Vagina (tissue), 2 donors: ENCODE results near the gene MYBPHL. TPM values are rescaled to one million over a fixed set of nuclear protein-coding genes. Genes with fewer than 3 reads are reported as not detected.
A peak's percentile ranks its signal among the peaks of the same experiment; 100 is the strongest.

Experiments used
- DNase-seq, 2 donors: peaks; one replicate each; pipeline ENCODE4 v3.0.0-alpha.2; 2017; ENCODE audit errors: extremely low spot score in 2 of 2
- H3K27ac ChIP-seq: fragments of 200-600 bp; sonication (generic); one replicate; pipeline ENCODE4 v1.5.1; 2019
- H3K27me3 ChIP-seq: fragments of 200-600 bp; sonication (generic); one replicate; pipeline ENCODE4 v1.5.1; 2019
- H3K36me3 ChIP-seq, 2 donors: fragments of 200-600 bp; sonication (generic); one replicate each; pipeline ENCODE4 v1.5.1; 2017 to 2019
- H3K4me1 ChIP-seq: fragments of 200-600 bp; sonication (generic); one replicate; pipeline ENCODE4 v1.5.1; 2019
- H3K4me3 ChIP-seq, 2 donors: fragments of 200-600 bp; sonication (generic); 1 replicate in 1 of 2; 2 replicates in 1 of 2; pipeline ENCODE4 v1.5.1; 2016 to 2019
- H3K9me3 ChIP-seq: fragments of 200-600 bp; sonication (generic); one replicate; pipeline ENCODE4 v1.5.1; 2019
- POLR2A ChIP-seq, 2 donors: fragments of 450-650 bp; IDR thresholded peaks; one replicate each; pipeline ENCODE4 v1.6.1; 2017; ENCODE audit warnings: antibody characterized with exemption in 2 of 2, mild to moderate bottlenecking in 2 of 2, moderate library complexity in 2 of 2
- POLR2AphosphoS5 ChIP-seq, 2 donors: sonication (generic); formaldehyde crosslinking; IDR thresholded peaks; one replicate each; pipeline ENCODE4 v1.9.0; 2017; ENCODE audit warnings: antibody characterized with exemption in 2 of 2, mild to moderate bottlenecking in 2 of 2, low read depth in 1 of 2; ENCODE audit not compliant: insufficient read depth in 1 of 2
- intact Hi-C: fragments of 100-400 bp; cut with DNase I; formaldehyde crosslinking; loops from one replicate; pipeline ENCODE4 v1.15.1; 2023
- total RNA-seq: library from RNA; depleted of rRNA; stranded (reverse); fragments of >200 nt; gene quantifications from one replicate; pipeline ENCODE4 v1.2.3, GENCODE V29; 2016
- TF ChIP-seq, protein P1 (sequence below), 3 experiments: fragments of 450-650 bp in 2 of 3; fragments of 200-600 bp in 1 of 3; sonication (generic) in 1 of 3; IDR thresholded peaks; one replicate each; pipeline ENCODE4 v1.5.1; 2017 to 2019; ENCODE audit warnings: antibody characterized with exemption in 3 of 3, mild to moderate bottlenecking in 2 of 3, moderate library complexity in 2 of 3

Gene MYBPHL
- total RNA-seq, 1 donor from 2014 or later: not detected

DNA sequence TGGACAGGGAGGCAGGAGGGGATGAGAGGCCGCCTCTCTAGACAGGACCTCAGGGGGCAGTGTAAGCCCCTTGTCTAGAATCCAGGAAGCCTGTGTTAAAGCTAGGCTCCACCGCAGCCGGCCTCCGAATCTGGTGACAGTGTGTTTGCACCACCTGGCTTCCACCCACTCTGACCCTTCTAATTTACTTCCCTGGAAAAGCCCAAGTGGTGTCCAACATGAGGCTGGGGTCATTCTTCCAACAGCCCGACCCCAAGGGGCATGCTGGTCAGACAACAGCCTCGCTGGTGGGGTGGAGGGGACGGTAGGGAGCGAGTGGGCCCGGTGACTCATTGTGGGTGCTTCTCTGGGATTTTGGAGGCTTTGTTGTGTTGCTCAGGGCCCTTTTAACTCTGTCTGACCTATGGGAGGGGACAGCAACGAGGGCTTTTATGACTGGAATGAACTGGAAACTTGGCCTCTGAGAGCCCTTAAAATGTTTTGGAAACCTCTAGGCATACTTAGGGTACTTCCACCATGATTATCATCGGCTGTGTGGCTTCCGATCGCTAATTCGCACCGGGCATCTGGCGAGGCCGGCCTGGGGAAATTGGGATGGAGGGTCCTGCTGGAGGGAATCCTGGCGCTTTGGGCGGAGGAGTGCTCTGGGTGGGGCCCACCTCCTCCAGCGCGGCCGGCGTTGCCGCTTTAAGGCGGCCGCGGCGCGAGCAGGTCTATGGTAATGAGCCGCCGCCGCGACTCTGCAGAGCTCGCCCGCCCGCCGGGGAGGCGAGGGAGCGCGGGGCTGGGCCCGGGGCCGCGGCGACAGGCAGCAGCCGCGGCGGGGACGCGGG is 57.8 kb downstream of the MYBPHL start, which contains the start of gene CELSR2:
Gene CELSR2 (plus strand): TSS at position 743 of the 833 bp plus-strand sequence. CDS start 541 bp downstream, outside the sequence.
- peaks cover 25% of the 10 kb centered on the region for H3K4me1 ChIP-seq
- H3K9me3 ChIP-seq: no peaks in the 10 kb centered on the region
- DNase-seq: no peak
- no peaks in the 10 kb centered on the region for H3K36me3 ChIP-seq
- intact Hi-C loops: no loop called here
- no peak for TF ChIP-seq POLR2A (IDR thresholded peaks at IDR 0.05)
- peak in 1 of 2 donors; percentile 15 for TF ChIP-seq POLR2AphosphoS5 (IDR thresholded peaks at IDR 0.05; ENCODE audit: insufficient read depth in 1 of 2, low read depth in 1 of 2)
- TF ChIP-seq, protein P1, sequence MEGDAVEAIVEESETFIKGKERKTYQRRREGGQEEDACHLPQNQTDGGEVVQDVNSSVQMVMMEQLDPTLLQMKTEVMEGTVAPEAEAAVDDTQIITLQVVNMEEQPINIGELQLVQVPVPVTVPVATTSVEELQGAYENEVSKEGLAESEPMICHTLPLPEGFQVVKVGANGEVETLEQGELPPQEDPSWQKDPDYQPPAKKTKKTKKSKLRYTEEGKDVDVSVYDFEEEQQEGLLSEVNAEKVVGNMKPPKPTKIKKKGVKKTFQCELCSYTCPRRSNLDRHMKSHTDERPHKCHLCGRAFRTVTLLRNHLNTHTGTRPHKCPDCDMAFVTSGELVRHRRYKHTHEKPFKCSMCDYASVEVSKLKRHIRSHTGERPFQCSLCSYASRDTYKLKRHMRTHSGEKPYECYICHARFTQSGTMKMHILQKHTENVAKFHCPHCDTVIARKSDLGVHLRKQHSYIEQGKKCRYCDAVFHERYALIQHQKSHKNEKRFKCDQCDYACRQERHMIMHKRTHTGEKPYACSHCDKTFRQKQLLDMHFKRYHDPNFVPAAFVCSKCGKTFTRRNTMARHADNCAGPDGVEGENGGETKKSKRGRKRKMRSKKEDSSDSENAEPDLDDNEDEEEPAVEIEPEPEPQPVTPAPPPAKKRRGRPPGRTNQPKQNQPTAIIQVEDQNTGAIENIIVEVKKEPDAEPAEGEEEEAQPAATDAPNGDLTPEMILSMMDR (IDR thresholded peaks at IDR 0.05): no peak
- peak within 1 kb of the TSS; percentile 50 for H3K27ac ChIP-seq
- peak within 1 kb of the TSS; percentile 56 to 84 for H3K4me3 ChIP-seq
- H3K27me3 ChIP-seq: no peaks in the 10 kb centered on the region

DNA sequence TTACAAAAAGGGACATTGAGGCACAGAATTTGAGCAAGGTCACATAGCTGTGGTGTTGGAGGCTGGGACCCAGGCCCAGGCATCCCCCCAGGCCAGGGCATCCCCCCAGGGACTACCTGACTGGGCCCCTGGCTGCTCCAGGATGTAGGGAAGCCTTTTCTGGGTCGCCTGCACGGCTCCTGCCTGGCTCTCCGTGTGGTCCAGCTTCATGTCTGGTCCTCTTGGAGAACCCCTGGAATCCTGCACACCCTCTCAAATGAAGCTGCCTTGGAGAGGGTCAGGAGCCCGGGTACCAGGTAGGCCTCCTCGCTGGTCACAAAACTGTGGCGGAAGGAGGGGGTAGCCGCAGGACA is 58.4 kb downstream of the MYBPHL start:
- no peaks in the 10 kb centered on the region for H3K36me3 ChIP-seq
- H3K27me3 ChIP-seq: no peaks in the 10 kb centered on the region
- no peak for TF ChIP-seq POLR2AphosphoS5 (IDR thresholded peaks at IDR 0.05; ENCODE audit: insufficient read depth in 1 of 2, low read depth in 1 of 2)
- TF ChIP-seq, protein P1 (IDR thresholded peaks at IDR 0.05): no peak
- no peak for TF ChIP-seq POLR2A (IDR thresholded peaks at IDR 0.05)
- no peak overlapping the region for H3K4me3 ChIP-seq
- peaks cover 19% of the 10 kb centered on the region for H3K4me1 ChIP-seq
- no peaks in the 10 kb centered on the region for H3K9me3 ChIP-seq
- no peak for DNase-seq
- H3K27ac ChIP-seq: no peak overlapping the region
- intact Hi-C loops: no loop called here

DNA sequence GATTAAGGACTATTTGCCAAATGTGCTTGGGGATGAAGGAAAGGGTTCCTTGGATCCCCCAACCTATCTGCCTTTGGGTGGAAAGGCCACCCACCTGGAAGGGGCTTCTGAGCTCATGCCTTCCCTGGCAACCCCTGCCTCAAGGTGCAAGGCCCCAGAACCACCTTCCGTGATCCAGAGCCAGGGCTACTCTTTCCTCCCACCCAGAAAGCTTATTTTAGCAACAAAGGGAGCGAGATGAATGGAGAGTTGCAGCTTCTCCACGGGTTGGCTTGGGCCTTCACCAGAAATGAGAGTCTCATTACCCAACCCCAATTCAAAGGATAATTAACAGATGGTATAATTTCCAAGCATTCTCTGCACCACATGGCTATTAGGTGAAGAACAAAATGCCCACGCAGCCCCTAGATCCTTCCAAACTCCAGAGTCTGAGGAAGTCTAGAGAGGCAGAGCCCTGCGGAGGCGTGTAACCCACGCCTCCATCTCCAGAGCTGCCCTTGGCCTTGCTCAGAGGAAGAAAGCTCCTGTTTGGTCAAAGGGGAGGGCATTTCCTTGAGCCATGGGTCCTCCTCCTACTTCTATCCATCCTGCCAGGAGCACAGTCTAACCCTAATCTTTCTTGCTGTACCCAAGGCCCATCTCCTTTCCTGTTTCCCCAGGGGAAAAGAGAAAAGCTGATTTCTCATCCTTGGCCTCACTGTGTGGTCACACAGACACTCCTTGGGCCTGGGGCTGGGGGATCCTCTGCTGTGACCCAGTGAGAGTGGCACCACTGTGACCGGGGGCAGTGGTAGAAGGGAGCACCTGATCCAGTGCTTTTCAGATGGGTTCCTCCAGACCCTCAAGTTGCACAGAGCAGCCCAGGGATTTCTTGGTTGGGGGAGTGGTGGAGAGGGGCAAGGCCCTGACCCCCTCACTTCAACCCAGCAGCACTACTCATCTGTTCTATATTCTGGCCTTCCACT is 59.1 kb downstream of the MYBPHL start:
- Histone ChIP-seq H3K4me1 (peaks cover 14% of the 10 kb centered on the region), H3K27me3 (no peaks in the 10 kb centered on the region), H3K4me3 (no peak overlapping the region), H3K27ac (no peak overlapping the region), H3K36me3 (no peaks in the 10 kb centered on the region), H3K9me3 (no peaks in the 10 kb centered on the region)
- TF ChIP-seq POLR2AphosphoS5 (IDR thresholded peaks at IDR 0.05; ENCODE audit: insufficient read depth in 1 of 2, low read depth in 1 of 2) (no peak), POLR2A (IDR thresholded peaks at IDR 0.05) (no peak)
- TF ChIP-seq, protein P1 (IDR thresholded peaks at IDR 0.05): no peak
- intact Hi-C loops: no loop called here
- DNase-seq: no peak

DNA sequence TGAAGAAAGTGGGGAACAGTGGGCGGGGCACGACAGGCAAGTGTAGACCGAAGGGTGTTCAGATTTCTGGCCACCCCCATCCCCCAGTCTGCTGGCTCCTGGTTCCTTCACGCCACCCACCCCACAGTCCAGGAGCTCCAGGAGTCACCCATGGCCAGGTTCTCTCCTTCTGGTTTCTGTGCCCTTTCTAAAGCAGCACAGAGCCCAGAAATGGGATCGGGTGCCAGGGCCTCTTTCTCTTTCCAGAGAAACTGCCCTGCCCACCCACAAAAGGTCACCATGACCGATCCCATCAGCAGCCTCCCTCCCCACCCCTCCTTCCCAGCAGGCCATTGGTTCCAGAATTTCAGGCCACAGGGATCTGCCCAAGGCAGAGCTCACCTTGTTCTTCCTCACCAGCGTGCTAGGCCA is 60.7 kb downstream of the MYBPHL start:
- intact Hi-C loops: no loop called here
- H3K27ac ChIP-seq: no peak overlapping the region
- DNase-seq: no peak

More for the DNA sequence above, 60.7 kb downstream of the MYBPHL start:
- Histone ChIP-seq H3K4me3 (no peak overlapping the region), H3K36me3 (no peaks in the 10 kb centered on the region), H3K27me3 (no peaks in the 10 kb centered on the region), H3K9me3 (no peaks in the 10 kb centered on the region), H3K4me1 (peaks cover 28% of the 10 kb centered on the region)
- TF ChIP-seq POLR2A (IDR thresholded peaks at IDR 0.05) (no peak), POLR2AphosphoS5 (IDR thresholded peaks at IDR 0.05; ENCODE audit: insufficient read depth in 1 of 2, low read depth in 1 of 2) (no peak)
- TF ChIP-seq, protein P1 (IDR thresholded peaks at IDR 0.05): no peak
